K562 (cell line): Measurements from ENCODE around the gene TMEM147. TPM values are rescaled to one million over a fixed set of nuclear protein-coding genes. Genes with fewer than 3 reads are reported as not detected.
A peak's percentile ranks its signal among the peaks of the same experiment; 100 is the strongest.

Experiments
- CBFA2T2 ChIP-seq: fragments of 450-650 bp; conservative IDR thresholded peaks from 2 replicates; pipeline ENCODE4 v1.6.1; 2017; ENCODE audit warnings: mild to moderate bottlenecking
- CBFA2T3 ChIP-seq: fragments of 450-650 bp; IDR thresholded peaks from 2 replicates; pipeline ENCODE4 v1.6.1; 2017
- CCNT2 ChIP-seq: IDR thresholded peaks from 2 replicates; pipeline ENCODE4 v1.6.1; 2011; ENCODE audit warnings: borderline replicate concordance, low read depth, mild to moderate bottlenecking, moderate library complexity, mixed read lengths, low read length; ENCODE audit not compliant: insufficient read length; ENCODE audit errors: extremely low read depth
- CHD4 ChIP-seq: fragments of 200-600 bp; sonication (generic); IDR thresholded peaks from 3 replicates; pipeline ENCODE4 v1.6.1; 2012; ENCODE audit warnings: low read depth, mild to moderate bottlenecking, mixed read lengths, low read length, inconsistent platforms; ENCODE audit not compliant: insufficient read depth, insufficient replicate concordance, poor library complexity, severe bottlenecking
- FOXK1 ChIP-seq: sonication (generic); formaldehyde crosslinking; IDR thresholded peaks from 2 replicates; pipeline ENCODE4 v1.8.0; 2022; ENCODE audit warnings: missing genetic modification reagents, mild to moderate bottlenecking, borderline replicate concordance
- FOXM1 ChIP-seq, 2 experiments: fragments of 450-650 bp in 1 of 2; sonication (generic) in 1 of 2; formaldehyde crosslinking in 1 of 2; IDR thresholded peaks; 2 replicates each; pipeline versions ENCODE4 v1.6.1 to v1.9.0; 2017 to 2022; ENCODE audit warnings: low read depth in 2 of 2, mild to moderate bottlenecking in 2 of 2, missing genetic modification reagents in 1 of 2, moderate library complexity in 1 of 2
- FOXP1 ChIP-seq: sonication (generic); formaldehyde crosslinking; IDR thresholded peaks from 2 replicates; pipeline ENCODE4 v1.8.0; 2022; ENCODE audit warnings: mild to moderate bottlenecking, missing genetic modification reagents
- HMGN3 ChIP-seq: IDR thresholded peaks from 2 replicates; pipeline ENCODE4 v1.6.1; 2011; ENCODE audit warnings: borderline replicate concordance, low read depth, mild to moderate bottlenecking, mixed read lengths, low read length; ENCODE audit not compliant: insufficient read length; ENCODE audit errors: extremely low read depth
- MXI1 ChIP-seq: IDR thresholded peaks from 2 replicates; pipeline ENCODE4 v1.6.1; 2011; ENCODE audit warnings: low read depth, mild to moderate bottlenecking, improper control_type of control experiment, low read length
- PHB ChIP-seq: fragments of 250-450 bp; sonication (Bioruptor Pico); IDR thresholded peaks from 2 replicates; pipeline ENCODE4 v1.5.0; 2021
- POLR2H ChIP-seq: IDR thresholded peaks from 2 replicates; pipeline ENCODE4 v1.6.1; 2016; ENCODE audit warnings: missing genetic modification characterization, low read depth, mild to moderate bottlenecking, control low read depth, missing compliant biosample characterization, moderate library complexity
- RBM17 ChIP-seq: fragments of 200-400 bp; formaldehyde crosslinking; IDR thresholded peaks from 2 replicates; pipeline ENCODE4 v1.6.1; 2017; ENCODE audit warnings: low read depth, mild to moderate bottlenecking, low read length, borderline replicate concordance
- RFX1 ChIP-seq: fragments of 450-650 bp; IDR thresholded peaks from 2 replicates; pipeline ENCODE4 v1.6.1; 2016; ENCODE audit warnings: mild to moderate bottlenecking, moderate library complexity
- SIN3A ChIP-seq, 2 experiments: fragments of 150-350 bp in 1 of 2; IDR thresholded peaks; 2 replicates each; pipeline ENCODE4 v1.6.1; 2011 to 2016; ENCODE audit warnings: borderline replicate concordance in 2 of 2, low read depth in 2 of 2, low read length in 2 of 2, mild to moderate bottlenecking in 2 of 2, moderate library complexity in 2 of 2; ENCODE audit not compliant: control insufficient read depth in 1 of 2
- ZBTB7A ChIP-seq: IDR thresholded peaks from 2 replicates; pipeline ENCODE4 v1.6.1; 2011; ENCODE audit warnings: low read depth, mild to moderate bottlenecking, low read length, moderate library complexity, borderline replicate concordance; ENCODE audit not compliant: control insufficient read depth
- ZNF780A ChIP-seq: fragments of 250-450 bp; sonication (Bioruptor Pico); IDR thresholded peaks from 2 replicates; pipeline ENCODE4 v1.5.0; 2021; ENCODE audit warnings: mild to moderate bottlenecking
- polyA plus RNA-seq, 8 experiments: library from polyadenylated mRNA; depleted of rRNA in 4 of 8; stranded (reverse) in 5 of 8; unstranded in 3 of 8; fragments of >200 nt; fragmentation: Nextera tagmentation in 2 of 8; fragmentation: Illumina TruSeq in 1 of 8; extraction: Ambion mirVana in 2 of 8; extraction: Trizol in 1 of 8; gene quantifications; 2 replicates each; pipeline versions ENCODE4 v1.2.1 to v1.2.3, GENCODE V29; 2011 to 2014; ENCODE audit warnings: inconsistent platforms in 1 of 8, missing spikeins in 1 of 8
- total RNA-seq, 7 experiments: library from RNA; depleted of rRNA in 6 of 7; stranded (reverse); fragments of >200 nt in 6 of 7; fragmentation: Illumina TruSeq in 2 of 7; extraction: Trizol in 2 of 7; gene quantifications; 2 replicates each; pipeline versions ENCODE4 v1.2.1 to v1.2.3, GENCODE V29; 2011 to 2021; ENCODE audit warnings: low replicate concordance in 1 of 7
- TF ChIP-seq, protein P1 (sequence below): sonication (generic); formaldehyde crosslinking; IDR thresholded peaks from 2 replicates; pipeline ENCODE4 v1.8.1; 2023; ENCODE audit warnings: missing genetic modification reagents, mild to moderate bottlenecking, borderline replicate concordance
- TF ChIP-seq, protein P2 (sequence below), 2 experiments: fragments of 450-650 bp; conservative IDR thresholded peaks; 2 replicates each; pipeline ENCODE4 v1.6.1; 2017; ENCODE audit warnings: mild to moderate bottlenecking in 2 of 2, moderate library complexity in 2 of 2
- TF ChIP-seq, protein P3 (sequence below): fragments of 250-450 bp; sonication (Bioruptor Pico); IDR thresholded peaks from 2 replicates; pipeline ENCODE4 v1.5.0; 2020; ENCODE audit warnings: mild to moderate bottlenecking

The TMEM147 gene
- total and polyA plus RNA-seq, 9 of the 15 experiments (the other 6 are each of a cell fraction or from before 2014, with no cell fraction given) = 73.8 to 194 (median 142) TPM

DNA sequence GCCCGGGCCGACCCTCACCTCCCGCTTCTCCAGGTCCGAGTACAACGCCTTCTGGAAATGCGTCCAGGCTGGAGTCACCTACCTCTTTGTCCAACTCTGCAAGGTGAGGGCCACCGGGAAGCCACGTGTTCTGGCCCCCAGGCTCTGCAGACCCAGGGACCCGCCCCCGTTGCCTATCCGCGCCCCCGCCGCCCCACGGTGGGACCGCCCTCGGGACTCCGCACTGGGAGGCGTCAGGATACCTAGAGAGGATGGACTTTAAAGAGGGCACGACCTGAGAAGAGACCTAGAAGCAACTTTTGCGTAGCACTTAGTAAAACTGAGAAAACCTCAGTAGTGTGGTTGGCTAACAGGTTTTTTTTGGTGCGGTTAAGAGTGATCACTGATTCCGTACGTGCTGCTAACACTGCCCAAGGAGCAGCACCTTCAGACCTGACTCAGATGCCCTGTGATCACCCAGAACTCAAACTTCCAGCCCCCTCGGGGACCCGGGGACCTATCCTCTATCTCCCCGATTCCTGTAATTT, 492 bp downstream of the TMEM147 start (continued):
- TF ChIP-seq SIN3A (IDR thresholded peaks at IDR 0.05; ENCODE audit: borderline replicate concordance in 2 of 2, control insufficient read depth in 1 of 2, low read depth in 2 of 2, low read length in 2 of 2) (0 out of 4 replicates have a peak, but pooled peaks of 1 of the 2 experiments have one; percentile 43), RFX1 (no peak), FOXK1 (CRISPR knock-in tag) (no peak), RBM17 (no peak), ZBTB7A (0 out of 2 replicates have a peak, but pooled peaks have one; percentile 17), HMGN3 (peak; percentile 26), POLR2H (tag) (no peak), FOXM1 (IDR thresholded peaks at IDR 0.05; ENCODE audit: low read depth) (no peak), FOXM1 (CRISPR knock-in tag; IDR thresholded peaks at IDR 0.05; ENCODE audit: low read depth) (0 out of 2 replicates have a peak, but pooled peaks have one; percentile 13), CBFA2T3 (no peak), PHB (CRISPR knock-in tag) (no peak), CBFA2T2 (no peak), FOXP1 (CRISPR knock-in tag) (0 out of 2 replicates have a peak, but pooled peaks have one; percentile 1), CCNT2 (no peak), ZNF780A (CRISPR knock-in tag) (no peak), CHD4 (no peak), MXI1 (peak; percentile 57; the same call in 1 of the 2 replicates)
- TF ChIP-seq, protein P1, sequence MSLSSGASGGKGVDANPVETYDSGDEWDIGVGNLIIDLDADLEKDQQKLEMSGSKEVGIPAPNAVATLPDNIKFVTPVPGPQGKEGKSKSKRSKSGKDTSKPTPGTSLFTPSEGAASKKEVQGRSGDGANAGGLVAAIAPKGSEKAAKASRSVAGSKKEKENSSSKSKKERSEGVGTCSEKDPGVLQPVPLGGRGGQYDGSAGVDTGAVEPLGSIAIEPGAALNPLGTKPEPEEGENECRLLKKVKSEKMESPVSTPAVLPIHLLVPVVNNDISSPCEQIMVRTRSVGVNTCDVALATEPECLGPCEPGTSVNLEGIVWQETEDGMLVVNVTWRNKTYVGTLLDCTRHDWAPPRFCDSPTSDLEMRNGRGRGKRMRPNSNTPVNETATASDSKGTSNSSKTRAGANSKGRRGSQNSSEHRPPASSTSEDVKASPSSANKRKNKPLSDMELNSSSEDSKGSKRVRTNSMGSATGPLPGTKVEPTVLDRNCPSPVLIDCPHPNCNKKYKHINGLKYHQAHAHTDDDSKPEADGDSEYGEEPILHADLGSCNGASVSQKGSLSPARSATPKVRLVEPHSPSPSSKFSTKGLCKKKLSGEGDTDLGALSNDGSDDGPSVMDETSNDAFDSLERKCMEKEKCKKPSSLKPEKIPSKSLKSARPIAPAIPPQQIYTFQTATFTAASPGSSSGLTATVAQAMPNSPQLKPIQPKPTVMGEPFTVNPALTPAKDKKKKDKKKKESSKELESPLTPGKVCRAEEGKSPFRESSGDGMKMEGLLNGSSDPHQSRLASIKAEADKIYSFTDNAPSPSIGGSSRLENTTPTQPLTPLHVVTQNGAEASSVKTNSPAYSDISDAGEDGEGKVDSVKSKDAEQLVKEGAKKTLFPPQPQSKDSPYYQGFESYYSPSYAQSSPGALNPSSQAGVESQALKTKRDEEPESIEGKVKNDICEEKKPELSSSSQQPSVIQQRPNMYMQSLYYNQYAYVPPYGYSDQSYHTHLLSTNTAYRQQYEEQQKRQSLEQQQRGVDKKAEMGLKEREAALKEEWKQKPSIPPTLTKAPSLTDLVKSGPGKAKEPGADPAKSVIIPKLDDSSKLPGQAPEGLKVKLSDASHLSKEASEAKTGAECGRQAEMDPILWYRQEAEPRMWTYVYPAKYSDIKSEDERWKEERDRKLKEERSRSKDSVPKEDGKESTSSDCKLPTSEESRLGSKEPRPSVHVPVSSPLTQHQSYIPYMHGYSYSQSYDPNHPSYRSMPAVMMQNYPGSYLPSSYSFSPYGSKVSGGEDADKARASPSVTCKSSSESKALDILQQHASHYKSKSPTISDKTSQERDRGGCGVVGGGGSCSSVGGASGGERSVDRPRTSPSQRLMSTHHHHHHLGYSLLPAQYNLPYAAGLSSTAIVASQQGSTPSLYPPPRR = no peak
- TF ChIP-seq, protein P2, sequence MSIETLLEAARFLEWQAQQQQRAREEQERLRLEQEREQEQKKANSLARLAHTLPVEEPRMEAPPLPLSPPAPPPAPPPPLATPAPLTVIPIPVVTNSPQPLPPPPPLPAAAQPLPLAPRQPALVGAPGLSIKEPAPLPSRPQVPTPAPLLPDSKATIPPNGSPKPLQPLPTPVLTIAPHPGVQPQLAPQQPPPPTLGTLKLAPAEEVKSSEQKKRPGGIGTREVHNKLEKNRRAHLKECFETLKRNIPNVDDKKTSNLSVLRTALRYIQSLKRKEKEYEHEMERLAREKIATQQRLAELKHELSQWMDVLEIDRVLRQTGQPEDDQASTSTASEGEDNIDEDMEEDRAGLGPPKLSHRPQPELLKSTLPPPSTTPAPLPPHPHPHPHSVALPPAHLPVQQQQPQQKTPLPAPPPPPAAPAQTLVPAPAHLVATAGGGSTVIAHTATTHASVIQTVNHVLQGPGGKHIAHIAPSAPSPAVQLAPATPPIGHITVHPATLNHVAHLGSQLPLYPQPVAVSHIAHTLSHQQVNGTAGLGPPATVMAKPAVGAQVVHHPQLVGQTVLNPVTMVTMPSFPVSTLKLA (conservative IDR thresholded peaks at IDR 0.05) = peak; percentile 85 to 88
- TF ChIP-seq, protein P3, sequence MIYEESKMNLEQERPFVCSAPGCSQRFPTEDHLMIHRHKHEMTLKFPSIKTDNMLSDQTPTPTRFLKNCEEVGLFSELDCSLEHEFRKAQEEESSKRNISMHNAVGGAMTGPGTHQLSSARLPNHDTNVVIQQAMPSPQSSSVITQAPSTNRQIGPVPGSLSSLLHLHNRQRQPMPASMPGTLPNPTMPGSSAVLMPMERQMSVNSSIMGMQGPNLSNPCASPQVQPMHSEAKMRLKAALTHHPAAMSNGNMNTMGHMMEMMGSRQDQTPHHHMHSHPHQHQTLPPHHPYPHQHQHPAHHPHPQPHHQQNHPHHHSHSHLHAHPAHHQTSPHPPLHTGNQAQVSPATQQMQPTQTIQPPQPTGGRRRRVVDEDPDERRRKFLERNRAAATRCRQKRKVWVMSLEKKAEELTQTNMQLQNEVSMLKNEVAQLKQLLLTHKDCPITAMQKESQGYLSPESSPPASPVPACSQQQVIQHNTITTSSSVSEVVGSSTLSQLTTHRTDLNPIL (CRISPR knock-in tag) = no peak
